Measurements from ENCODE around the gene ETFBKMT. TPM values are rescaled to one million over a fixed set of nuclear protein-coding genes. Genes with fewer than 3 reads are reported as not detected.

ETFBKMT gene
- total RNA-seq, 4 donors from 2014 or later = 2.4 to 4.0 (median 2.7) TPM

DNA sequence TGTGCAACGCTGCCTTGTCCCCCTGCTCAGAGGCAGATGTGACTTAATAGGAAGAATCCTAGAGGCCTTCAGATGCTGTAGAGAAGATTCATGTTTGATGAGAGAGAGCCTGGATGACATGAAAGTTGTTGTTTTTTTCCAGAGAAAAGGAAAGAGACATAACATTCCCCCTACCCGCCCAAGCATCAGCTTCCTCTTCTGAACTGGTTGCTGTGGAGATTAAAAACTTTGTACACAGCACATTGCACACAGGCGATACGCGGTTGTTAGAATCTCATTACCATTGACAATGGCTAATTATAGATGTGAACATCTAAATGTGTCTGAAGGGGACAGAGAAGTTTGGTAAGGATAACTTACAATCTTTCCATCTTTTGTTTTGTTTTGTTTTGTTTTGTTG, 13.6 kb upstream of the ETFBKMT start:
- peaks cover 9% of the 10 kb centered on the region for H3K4me1 ChIP-seq
- no peak for DNase-seq (ENCODE audit: low spot score in 2 of 2)
- no peak overlapping the region for H3K4me3 ChIP-seq
- H3K27me3 ChIP-seq = no peaks in the 10 kb centered on the region
- no peaks in the 10 kb centered on the region for H3K9me3 ChIP-seq
- no peaks in the 10 kb centered on the region for H3K36me3 ChIP-seq
- TF ChIP-seq POLR2A (IDR thresholded peaks at IDR 0.05) = no peak
- no peak for TF ChIP-seq EP300 (IDR thresholded peaks at IDR 0.05)
- no peak for TF ChIP-seq POLR2AphosphoS5 (IDR thresholded peaks at IDR 0.05)
- TF ChIP-seq, protein P1, sequence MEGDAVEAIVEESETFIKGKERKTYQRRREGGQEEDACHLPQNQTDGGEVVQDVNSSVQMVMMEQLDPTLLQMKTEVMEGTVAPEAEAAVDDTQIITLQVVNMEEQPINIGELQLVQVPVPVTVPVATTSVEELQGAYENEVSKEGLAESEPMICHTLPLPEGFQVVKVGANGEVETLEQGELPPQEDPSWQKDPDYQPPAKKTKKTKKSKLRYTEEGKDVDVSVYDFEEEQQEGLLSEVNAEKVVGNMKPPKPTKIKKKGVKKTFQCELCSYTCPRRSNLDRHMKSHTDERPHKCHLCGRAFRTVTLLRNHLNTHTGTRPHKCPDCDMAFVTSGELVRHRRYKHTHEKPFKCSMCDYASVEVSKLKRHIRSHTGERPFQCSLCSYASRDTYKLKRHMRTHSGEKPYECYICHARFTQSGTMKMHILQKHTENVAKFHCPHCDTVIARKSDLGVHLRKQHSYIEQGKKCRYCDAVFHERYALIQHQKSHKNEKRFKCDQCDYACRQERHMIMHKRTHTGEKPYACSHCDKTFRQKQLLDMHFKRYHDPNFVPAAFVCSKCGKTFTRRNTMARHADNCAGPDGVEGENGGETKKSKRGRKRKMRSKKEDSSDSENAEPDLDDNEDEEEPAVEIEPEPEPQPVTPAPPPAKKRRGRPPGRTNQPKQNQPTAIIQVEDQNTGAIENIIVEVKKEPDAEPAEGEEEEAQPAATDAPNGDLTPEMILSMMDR (IDR thresholded peaks at IDR 0.05) = no peak
- 62% methylated on average over 5 of the region's 5 CpGs for WGBS
- H3K27ac ChIP-seq = no peak overlapping the region

DNA sequence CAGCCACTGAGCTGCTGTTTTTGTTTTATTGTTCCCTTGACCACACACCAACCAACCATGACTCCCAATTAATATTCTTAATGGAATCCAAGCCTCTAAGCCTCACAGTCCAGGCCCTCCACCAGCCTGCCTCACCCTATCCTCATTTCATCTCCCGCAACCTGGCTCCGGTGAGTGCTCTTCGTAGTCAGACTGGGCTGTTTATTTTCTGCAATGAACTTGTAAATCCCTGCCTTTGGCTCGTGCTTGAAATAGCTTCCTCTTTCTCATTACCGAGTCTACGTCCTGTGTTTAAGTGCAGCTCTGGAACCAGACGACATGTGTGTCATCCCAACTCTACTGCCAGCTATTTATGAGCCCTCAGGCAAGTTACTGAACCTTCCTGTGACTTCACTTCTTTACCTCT, 12.4 kb upstream of the ETFBKMT start:
- DNase-seq (ENCODE audit: low spot score in 2 of 2) = no peak
- 27% methylated on average over 7 of the region's 7 CpGs for WGBS
- no peak overlapping the region for H3K27ac ChIP-seq
- H3K27me3 ChIP-seq = no peaks in the 10 kb centered on the region
- no peaks in the 10 kb centered on the region for H3K36me3 ChIP-seq
- TF ChIP-seq, protein P1 (IDR thresholded peaks at IDR 0.05) = no peak
- no peak for TF ChIP-seq POLR2AphosphoS5 (IDR thresholded peaks at IDR 0.05)
- no peak for TF ChIP-seq EP300 (IDR thresholded peaks at IDR 0.05)
- TF ChIP-seq POLR2A (IDR thresholded peaks at IDR 0.05) = no peak
- peaks cover 9% of the 10 kb centered on the region for H3K4me1 ChIP-seq
- H3K4me3 ChIP-seq = no peak overlapping the region
- no peaks in the 10 kb centered on the region for H3K9me3 ChIP-seq

- no peak for DNase-seq (ENCODE audit: low spot score in 2 of 2)
- Histone ChIP-seq H3K4me1 (peaks cover 22% of the 10 kb centered on the region), H3K9me3 (no peaks in the 10 kb centered on the region), H3K4me3 (peak overlapping the region; percentile 27), H3K36me3 (no peaks in the 10 kb centered on the region), H3K27ac (peak overlapping the region; percentile 39), H3K27me3 (no peaks in the 10 kb centered on the region)
- TF ChIP-seq, protein P1 (IDR thresholded peaks at IDR 0.05) = no peak
- TF ChIP-seq POLR2AphosphoS5 (IDR thresholded peaks at IDR 0.05) (no peak), POLR2A (IDR thresholded peaks at IDR 0.05) (no peak), EP300 (IDR thresholded peaks at IDR 0.05) (no peak)
- WGBS = 52% methylated on average over 6 of the region's 6 CpGs
Measured at GRCh38 chr12:31650918-31651317, 8.6 kb upstream of the ETFBKMT start.

- Histone ChIP-seq H3K27ac (no peak overlapping the region), H3K27me3 (no peaks in the 10 kb centered on the region), H3K36me3 (no peaks in the 10 kb centered on the region), H3K9me3 (no peaks in the 10 kb centered on the region), H3K4me1 (peaks cover 22% of the 10 kb centered on the region), H3K4me3 (peak overlapping the region; percentile 48)
- TF ChIP-seq POLR2A (IDR thresholded peaks at IDR 0.05) (no peak), EP300 (IDR thresholded peaks at IDR 0.05) (no peak), POLR2AphosphoS5 (IDR thresholded peaks at IDR 0.05) (no peak)
- TF ChIP-seq, protein P1 (IDR thresholded peaks at IDR 0.05) = no peak
- WGBS = 77% methylated on average over 18 of the region's 18 CpGs
- DNase-seq (ENCODE audit: low spot score in 2 of 2) = no peak
Measured at GRCh38 chr12:31651893-31652521, 7.5 kb upstream of the ETFBKMT start.

DNA sequence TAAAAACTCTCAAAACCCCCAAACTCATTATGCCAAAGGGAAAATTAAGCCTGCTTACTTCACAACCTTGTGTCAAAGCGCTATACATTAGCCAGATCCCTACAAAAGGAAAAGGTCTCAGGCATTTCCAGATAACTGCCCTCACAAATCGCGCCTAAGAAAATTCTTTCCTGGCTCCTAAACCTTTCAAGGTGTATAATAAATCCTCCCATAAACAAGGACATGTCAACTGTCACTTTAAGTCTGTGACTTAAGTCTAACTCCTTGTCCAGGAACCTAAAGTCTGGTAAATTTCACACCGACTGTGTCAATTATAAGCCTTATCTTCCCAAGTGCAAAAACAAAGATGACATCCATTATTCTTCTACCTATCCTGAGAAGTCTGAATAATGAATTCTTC, 4.3 kb upstream of the ETFBKMT start:
- Histone ChIP-seq H3K4me1 (peaks cover 22% of the 10 kb centered on the region), H3K27me3 (no peaks in the 10 kb centered on the region), H3K27ac (no peak overlapping the region), H3K36me3 (no peaks in the 10 kb centered on the region), H3K9me3 (no peaks in the 10 kb centered on the region), H3K4me3 (no peak overlapping the region)
- 78% methylated on average over 4 of the region's 4 CpGs for WGBS
- no peak for TF ChIP-seq POLR2AphosphoS5 (IDR thresholded peaks at IDR 0.05)
- no peak for TF ChIP-seq EP300 (IDR thresholded peaks at IDR 0.05)
- no peak for TF ChIP-seq POLR2A (IDR thresholded peaks at IDR 0.05)
- TF ChIP-seq, protein P1 (IDR thresholded peaks at IDR 0.05) = no peak
- no peak for DNase-seq (ENCODE audit: low spot score in 2 of 2)
